Heart left ventricle (tissue), 16 donors: ENCODE results near the gene PTPRE. TPM values are rescaled to one million over a fixed set of nuclear protein-coding genes. Genes with fewer than 3 reads are reported as not detected.

Source experiments
- ATAC-seq, 4 donors: fragments of 200-7000 bp; cut with Tn5 transposase; one replicate each; pipeline ENCODE4 v1.9.1; 2020 to 2022; ENCODE audit warnings: moderate library complexity in 4 of 4, mild to moderate bottlenecking in 3 of 4, moderate number of reproducible peaks in 1 of 4
- DNase-seq, 5 donors: peaks; one replicate each; pipeline ENCODE4 v3.0.0-alpha.2; 2020
- H3K27ac ChIP-seq, 12 donors: fragments of 200-600 bp; sonication (generic) in 4 of 12; one replicate each; pipeline versions ENCODE4 v1.5.0 to v1.8.0; 2016 to 2022; ENCODE audit warnings: mild to moderate bottlenecking in 2 of 12
- H3K27me3 ChIP-seq, 9 donors: fragments of 200-600 bp; sonication (generic) in 2 of 9; one replicate each; pipeline versions ENCODE4 v1.5.1 to v1.8.0; 2016 to 2022; ENCODE audit warnings: mild to moderate bottlenecking in 3 of 9
- H3K36me3 ChIP-seq, 9 donors: fragments of 200-600 bp; sonication (generic) in 2 of 9; one replicate each; pipeline versions ENCODE4 v1.5.0 to v1.8.0; 2018 to 2022; ENCODE audit warnings: mild to moderate bottlenecking in 2 of 9
- H3K4me1 ChIP-seq, 12 donors: fragments of 200-600 bp; sonication (generic) in 4 of 12; one replicate each; pipeline versions ENCODE4 v1.5.0 to v1.8.0; 2016 to 2022; ENCODE audit warnings: mild to moderate bottlenecking in 3 of 12
- H3K4me3 ChIP-seq, 12 donors: fragments of 200-600 bp; sonication (generic) in 4 of 12; one replicate each; pipeline versions ENCODE4 v1.5.0 to v1.8.0; 2017 to 2022; ENCODE audit warnings: mild to moderate bottlenecking in 9 of 12, moderate library complexity in 4 of 12
- H3K9me3 ChIP-seq, 12 donors: fragments of 200-600 bp; sonication (generic) in 4 of 12; one replicate each; pipeline versions ENCODE4 v1.5.0 to v1.8.0; 2016 to 2022; ENCODE audit warnings: mild to moderate bottlenecking in 1 of 12
- CTCF ChIP-seq, 12 donors: fragments of 200-600 bp; sonication (generic) in 4 of 12; IDR thresholded peaks; one replicate each; pipeline versions ENCODE4 v1.5.0 to v1.8.0; 2018 to 2022; ENCODE audit warnings: antibody characterized with exemption in 12 of 12, mild to moderate bottlenecking in 5 of 12
- POLR2A ChIP-seq, 2 donors: fragments of 450-650 bp; IDR thresholded peaks; one replicate each; pipeline ENCODE4 v1.6.1; 2017; ENCODE audit warnings: antibody characterized with exemption in 2 of 2, mild to moderate bottlenecking in 2 of 2, moderate library complexity in 2 of 2
- WGBS, 4 donors: extraction: QIAGEN DNeasy Blood & Tissue Kit in 2 of 4; methylation state at CpG; one replicate each; pipeline versions ENCODE4 v1.1.5 to v1.1.7; 2013 to 2018; 5-methylcytosine and 5-hydroxymethylcytosine counted together
- intact Hi-C, 10 donors: fragments of 100-400 bp; cut with DNase I; formaldehyde crosslinking; loops; one replicate each; pipeline versions ENCODE4 v1.11.1 to v1.14.2; 2022
- polyA plus RNA-seq, 2 donors: library from polyadenylated mRNA; stranded (reverse); fragments of 200-250 nt; gene quantifications; one replicate each; pipeline ENCODE4 v1.2.3, GENCODE V29; 2013
- total RNA-seq, 9 donors: library from RNA; depleted of rRNA in 2 of 9; stranded (reverse); fragments of >200 nt in 2 of 9; fragmentation: NEBNext Ultra II Directional in 3 of 9; extraction: Animal tissue kit (Norgen Biotek cat#: 25700) in 3 of 9; gene quantifications; one replicate each; pipeline versions ENCODE4 v1.1.0 to v1.2.4, GENCODE V29; 2016 to 2023
- donor health status: ischemic (EF 13 %, LVEDD 7.1; RV severe dilation, severe dysfunction).
- donor health status: healthy with polysubstance abuse.
- donor health status: DM: no; HTN: yes; CAD: no.
- donor health status: DM: no; HTN: no; CAD: no.
- donor health status: ischemic (EF 25% LVEDD 6.9; RV normal size, moderate dysfunction).
- donor health status: ischemic (EF 25% LVEDD 5.7; RV mildly dilated, moderate dysfunction).
- donor health status: healthy.
- donor health status: DM: yes; HTN: yes; CAD: no.
- donor health status: ischemic (EF 35%, LVEDD 5.7; RV mildly dilated, moderate dysfunction).
- donor health status: nonischemic (EF 11% LVEDD 7.7; RV severe dilation, severe dysfunction).
- donor health status: DM: yes; HTN: yes; CAD: no.
- donor health status: PGD.
- donor health status: ischemic (EF 29% LVEDD 5.4; RV normal size, mild dysfunction).
- donor health status: nonischemic (EF 23%, LVEDD 6.1; RV moderate dilation, normal function).

Gene PTPRE
- total and polyA plus RNA-seq, 11 donors: 6.9 to 55.0 (median 24.1) TPM

- intact Hi-C loops: no loop called here
- 53 to 73% (median 61%) methylated on average over 18 to 23 of the region's 23 CpGs for WGBS, 4 donors
- peak in 4 of 5 donors; percentile 43 to 65 (median 50) for DNase-seq
- H3K27me3 ChIP-seq: no peaks in the 10 kb centered on the region
- no peaks in the 10 kb centered on the region for H3K36me3 ChIP-seq
- peak in 3 of 4 donors; percentile 53 to 78 (median 75) for ATAC-seq
- H3K4me3 ChIP-seq: no peak overlapping the region
- H3K27ac ChIP-seq: no peak overlapping the region
- TF ChIP-seq CTCF (IDR thresholded peaks at IDR 0.05) (no peak), POLR2A (IDR thresholded peaks at IDR 0.05) (no peak)
- peaks cover 0 to 13% (median 3%) of the 10 kb centered on the region in 12 donors for H3K4me1 ChIP-seq
- H3K9me3 ChIP-seq: peaks cover 0 to 20% (median 9%) of the 10 kb centered on the region in 12 donors
Observed at GRCh38 chr10:127872011-127872761, 34.7 kb upstream of the PTPRE start.

- Histone ChIP-seq H3K4me3 (no peak overlapping the region), H3K27me3 (no peaks in the 10 kb centered on the region), H3K27ac (no peak overlapping the region), H3K36me3 (no peaks in the 10 kb centered on the region), H3K9me3 (peaks cover 0 to 20% (median 9%) of the 10 kb centered on the region in 12 donors), H3K4me1 (peaks cover 0 to 15% (median 3%) of the 10 kb centered on the region in 12 donors)
- intact Hi-C loops: no loop called here
- DNase-seq (peak in 1 of 5 donors; percentile 12), ATAC-seq (peak in 2 of 4 donors; percentile 40 to 61)
- WGBS, 4 donors: 88 to 93% (median 90%) methylated on average over 12 of the region's 12 CpGs
- TF ChIP-seq POLR2A (IDR thresholded peaks at IDR 0.05) (no peak), CTCF (IDR thresholded peaks at IDR 0.05) (peak in 3 of 12 donors; percentile 8 to 25 (median 14))
Observed at GRCh38 chr10:127872871-127873600, 33.9 kb upstream of the PTPRE start.

- DNase-seq (peak in 1 of 5 donors; percentile 13), ATAC-seq (no peak)
- peaks cover 0 to 23% (median 3%) of the 10 kb centered on the region in 12 donors for H3K4me1 ChIP-seq
- TF ChIP-seq CTCF (IDR thresholded peaks at IDR 0.05) (no peak), POLR2A (IDR thresholded peaks at IDR 0.05) (no peak)
- H3K4me3 ChIP-seq: no peak overlapping the region
- WGBS, 4 donors: 78 to 88% (median 84%) methylated on average over 11 of the region's 11 CpGs
- no peak overlapping the region for H3K27ac ChIP-seq
- intact Hi-C loops: no loop called here
- H3K27me3 ChIP-seq: no peaks in the 10 kb centered on the region
- H3K36me3 ChIP-seq: no peaks in the 10 kb centered on the region
- peaks cover 0 to 13% (median 7%) of the 10 kb centered on the region in 12 donors for H3K9me3 ChIP-seq
Observed at GRCh38 chr10:127873901-127874470, 32.9 kb upstream of the PTPRE start.
